ENCODE results near the gene GSDMA.

Gene GSDMA

GRCh38 chr17:40023590-40024292, 60.9 kb downstream of the GSDMA start:
- DNase-seq: no peak

GRCh38 chr17:40024901-40025300, 62.1 kb downstream of the GSDMA start:
- no peak for DNase-seq

GRCh38 chr17:40025559-40025958, 62.8 kb downstream of the GSDMA start:
- DNase-seq: no peak

- DNase-seq: no peak
Measured at GRCh38 chr17:40025991-40026815, 63.4 kb downstream of the GSDMA start.

- DNase-seq: peak; percentile 47
Measured at GRCh38 chr17:40026816-40027613, 64.2 kb downstream of the GSDMA start.

All from NCI-H2171 (cell line).